SK-N-SH (cell line): ENCODE measurements around the gene PRELID1.

ENCODE experiments used
- CTCF ChIP-seq: fragments of 200-600 bp; sonication (generic); IDR thresholded peaks from 2 replicates; pipeline ENCODE4 v1.6.1; 2017; ENCODE audit warnings: antibody characterized with exemption, mild to moderate bottlenecking, moderate library complexity
- FOSL2 ChIP-seq: IDR thresholded peaks from 2 replicates; pipeline ENCODE4 v1.4.0; 2012; ENCODE audit warnings: low read depth, mild to moderate bottlenecking, moderate library complexity, borderline replicate concordance
- FOXM1 ChIP-seq: IDR thresholded peaks from 2 replicates; pipeline ENCODE4 v1.4.0; 2012; ENCODE audit warnings: low read depth, mild to moderate bottlenecking
- NFIC ChIP-seq: IDR thresholded peaks from 2 replicates; pipeline ENCODE4 v1.4.0; 2012; ENCODE audit warnings: borderline replicate concordance
- NRF1 ChIP-seq: IDR thresholded peaks from 2 replicates; pipeline ENCODE4 v1.6.1; 2012; ENCODE audit warnings: low read depth, mild to moderate bottlenecking, low read length
- POLR2AphosphoS5 ChIP-seq: IDR thresholded peaks from 2 replicates; pipeline ENCODE4 v1.6.1; 2012; ENCODE audit warnings: low read depth, low read length
- REST ChIP-seq: IDR thresholded peaks from 2 replicates; pipeline ENCODE4 v1.6.1; 2012; ENCODE audit warnings: mild to moderate bottlenecking, low read depth, low read length, moderate library complexity
- SIN3A ChIP-seq: IDR thresholded peaks from 2 replicates; pipeline ENCODE4 v1.6.1; 2012; ENCODE audit warnings: low read depth, mild to moderate bottlenecking, low read length, moderate library complexity, borderline replicate concordance
- YY1 ChIP-seq: IDR thresholded peaks from 2 replicates; pipeline ENCODE4 v1.4.0; 2012; ENCODE audit warnings: low read depth, mild to moderate bottlenecking

GRCh38 chr5:177309351-177310191, 6.0 kb downstream of the PRELID1 start:
- TF ChIP-seq CTCF (peak; percentile 86), POLR2AphosphoS5 (no peak), YY1 (no peak), FOSL2 (no peak), REST (no peak), NRF1 (no peak), FOXM1 (no peak), NFIC (no peak), SIN3A (peak; percentile 53; the same call in 1 of the 2 replicates)
